SK-N-MC (cell line): ENCODE results near the gene DDX49.

Experiments
- EZH2 ChIP-seq: fragments of 200-600 bp; sonication (generic); IDR thresholded peaks from one replicate; pipeline ENCODE4 v1.6.1; 2017; ENCODE audit warnings: antibody characterized with exemption
- POLR2AphosphoS5 ChIP-seq: IDR thresholded peaks from 2 replicates; pipeline ENCODE4 v1.6.1; 2012; ENCODE audit warnings: mild to moderate bottlenecking, low read depth, low read length, borderline replicate concordance

DNA sequence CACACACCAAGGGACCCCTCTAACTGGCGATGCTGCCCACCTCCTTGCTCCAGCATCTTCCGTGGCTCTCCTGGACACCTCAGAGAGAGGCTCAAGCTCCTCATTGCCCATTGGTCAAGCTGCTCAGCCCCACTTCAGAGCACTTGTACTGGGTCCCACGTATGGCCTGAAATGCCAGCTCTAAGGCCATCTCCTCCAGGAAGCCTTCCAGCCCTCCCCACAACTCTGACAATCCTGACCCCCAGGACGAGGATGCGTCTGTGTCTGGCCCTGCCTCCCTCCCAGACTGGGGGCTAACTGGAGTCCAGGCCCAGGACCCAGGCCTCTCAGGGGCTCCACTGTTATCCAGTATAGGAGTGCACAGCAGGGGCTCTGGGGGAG is 29.5 kb downstream of the DDX49 start:
- no peak for TF ChIP-seq EZH2
- TF ChIP-seq POLR2AphosphoS5, result no peak
